K562 (cell line): ENCODE data around the gene NT5DC1. TPM values are rescaled to one million over a fixed set of nuclear protein-coding genes. Genes with fewer than 3 reads are reported as not detected.

ENCODE experiments used
- ATAC-seq: fragments of 200-7000 bp; cut with Tn5 transposase; 3 replicates; pipeline ENCODE4 v1.9.1; 2020; ENCODE audit warnings: moderate library complexity
- BruUV-seq: library from RNA; stranded (reverse); fragments of 400-500 nt; replicated peaks from 2 replicates; lab custom pipeline; 2021; lab: Mats Ljungman, UMichigan
- CTCF ChIA-PET: fragments of 300-600 bp; formaldehyde crosslinking; extraction: SDS; loops from one replicate; lab custom pipeline; 2021; ENCODE audit warnings: low intra/inter-chr PET ratio; lab: Yijun Ruan, JAX
- POLR2A ChIA-PET: fragments of 300-600, 350-650 bp; sonication (Branson Sonifier 250); formaldehyde crosslinking; extraction: SDS; loops from one replicate; lab custom pipeline; 2021; ENCODE audit warnings: antibody characterized with exemption, inconsistent platforms; lab: Yijun Ruan, JAX
- DNase-seq, 4 experiments: peaks; one replicate each; pipeline versions ENCODE4 v3.0.0 to v3.0.0-alpha.2; 2011 to 2018; ENCODE audit warnings: low spot score in 3 of 4, mixed read lengths in 3 of 4; ENCODE audit errors: extremely low read depth in 1 of 4
- FAIRE-seq: peaks from 2 replicates; lab custom pipeline; 2011; peaks lifted over from hg19 to GRCh38; lab: Jason Lieb, UNC
- H2AFZ ChIP-seq: 2 replicates; pipeline ENCODE4 v1.6.0; 2011; ENCODE audit warnings: low read depth, low read length, control low read depth, inconsistent platforms
- H3K27ac ChIP-seq: fragments of 200-600 bp; 3 replicates; pipeline ENCODE4 v1.8.0; 2011; ENCODE audit warnings: low read depth, mild to moderate bottlenecking, control low read depth, inconsistent platforms, low read length, moderate library complexity, mixed read lengths; ENCODE audit errors: extremely low read depth
- H3K27me3 ChIP-seq, 2 experiments: fragments of 300-600 bp in 1 of 2; 2 replicates in 1 of 2; 3 replicates in 1 of 2; pipeline versions ENCODE4 v1.6.0 to v1.8.0; 2011; ENCODE audit warnings: inconsistent platforms in 2 of 2, low read length in 2 of 2, mild to moderate bottlenecking in 1 of 2, mixed read lengths in 1 of 2, moderate library complexity in 1 of 2; ENCODE audit not compliant: control insufficient read depth in 2 of 2, insufficient read depth in 2 of 2
- H3K36me3 ChIP-seq: fragments of 300-600 bp; 3 replicates; pipeline ENCODE4 v1.8.0; 2011; ENCODE audit warnings: mild to moderate bottlenecking, low read length, inconsistent platforms; ENCODE audit not compliant: control insufficient read depth, insufficient read depth
- H3K4me1 ChIP-seq, 2 experiments: fragments of 200-600 bp in 1 of 2; replicated peaks in 1 of 2; 2 replicates in 1 of 2; 3 replicates in 1 of 2; pipeline versions ENCODE4 v1.5.1 to v1.8.0; 2011; ENCODE audit warnings: inconsistent platforms in 2 of 2, low read length in 2 of 2, mild to moderate bottlenecking in 1 of 2, mixed read lengths in 1 of 2, moderate library complexity in 1 of 2; ENCODE audit not compliant: control insufficient read depth in 2 of 2, insufficient read depth in 2 of 2
- H3K4me2 ChIP-seq: 2 replicates; pipeline ENCODE4 v1.6.1; 2011; ENCODE audit warnings: low read length, control low read depth, inconsistent platforms, mixed read lengths; ENCODE audit not compliant: insufficient read depth
- H3K4me3 ChIP-seq: fragments of 200-600 bp; sonication (generic), shearing (Covaris generic); 2 replicates; pipeline ENCODE4 v1.5.1; 2016; ENCODE audit warnings: control low read depth, inconsistent platforms
- H3K79me2 ChIP-seq: fragments of 200-600 bp; 3 replicates; pipeline ENCODE4 v1.8.0; 2011; ENCODE audit warnings: low read length, inconsistent platforms; ENCODE audit not compliant: control insufficient read depth, insufficient read depth
- H3K9ac ChIP-seq, 2 experiments: 2 replicates each; pipeline versions ENCODE4 v1.6.0 to v1.6.1; 2011; ENCODE audit warnings: low read depth in 2 of 2, low read length in 2 of 2, control low read depth in 1 of 2, inconsistent platforms in 1 of 2, mild to moderate bottlenecking in 1 of 2, mixed read lengths in 1 of 2; ENCODE audit not compliant: insufficient read depth in 1 of 2
- H3K9me1 ChIP-seq: one replicate; pipeline ENCODE4 v1.6.0; 2011; ENCODE audit warnings: inconsistent platforms, mild to moderate bottlenecking, low read length, moderate library complexity; ENCODE audit not compliant: control insufficient read depth, insufficient read depth
- H3K9me3 ChIP-seq: replicated peaks from 2 replicates; pipeline ENCODE4 v1.5.1; 2011; ENCODE audit warnings: low read depth, low read length, inconsistent platforms; ENCODE audit not compliant: control insufficient read depth, insufficient read depth
- H4K20me1 ChIP-seq: replicated peaks from 2 replicates; pipeline ENCODE4 v1.6.1; 2011; ENCODE audit warnings: low read length, inconsistent platforms, mixed read lengths; ENCODE audit not compliant: control insufficient read depth, insufficient read depth
- BACH1 ChIP-seq: fragments of 200-800 bp; sonication (Bioruptor generic); IDR thresholded peaks from 2 replicates; pipeline ENCODE4 v1.6.1; 2016; ENCODE audit warnings: missing genetic modification characterization, missing compliant biosample characterization
- EP300 ChIP-seq: IDR thresholded peaks from 2 replicates; pipeline ENCODE4 v1.6.1; 2012; ENCODE audit warnings: low read length, improper control_type of control experiment
- FOXP1 ChIP-seq: sonication (generic); formaldehyde crosslinking; IDR thresholded peaks from 2 replicates; pipeline ENCODE4 v1.8.0; 2022; ENCODE audit warnings: mild to moderate bottlenecking, missing genetic modification reagents
- KDM1A ChIP-seq, 2 experiments: fragments of 450-650 bp; IDR thresholded peaks; 2 replicates each; pipeline ENCODE4 v1.6.1; 2016; ENCODE audit warnings: mild to moderate bottlenecking in 2 of 2
- MED1 ChIP-seq: sonication (generic); formaldehyde crosslinking; IDR thresholded peaks from 2 replicates; pipeline ENCODE4 v1.8.1; 2023; ENCODE audit warnings: missing genetic modification reagents, borderline replicate concordance
- MYC ChIP-seq, 2 experiments: fragments of 250-450 bp in 1 of 2; sonication (Bioruptor Pico) in 1 of 2; IDR thresholded peaks; 2 replicates each; pipeline versions ENCODE4 v1.5.1 to v1.6.1; 2012 to 2021; ENCODE audit warnings: low read depth in 2 of 2, borderline replicate concordance in 1 of 2, improper control_type of control experiment in 1 of 2, low read length in 1 of 2, mild to moderate bottlenecking in 1 of 2, moderate library complexity in 1 of 2
- NR3C1 ChIP-seq: sonication (generic); formaldehyde crosslinking; IDR thresholded peaks from 2 replicates; pipeline ENCODE4 v1.8.1; 2022; ENCODE audit warnings: missing genetic modification reagents
- NUFIP1 ChIP-seq: fragments of 450-650 bp; IDR thresholded peaks from 2 replicates; pipeline ENCODE4 v1.6.1; 2018; ENCODE audit not compliant: partially characterized antibody
- POU5F1 ChIP-seq: fragments of 150-350 bp; IDR thresholded peaks from 2 replicates; pipeline ENCODE4 v1.6.1; 2014; ENCODE audit warnings: borderline replicate concordance, low read length, low read depth, mild to moderate bottlenecking; ENCODE audit not compliant: partially characterized antibody
- RBM22 ChIP-seq: fragments of 200-400 bp; formaldehyde crosslinking; IDR thresholded peaks from 2 replicates; pipeline ENCODE4 v1.6.1; 2018; ENCODE audit warnings: low read length, low read depth; ENCODE audit not compliant: poor library complexity, severe bottlenecking
- RNF2 ChIP-seq: sonication (generic); IDR thresholded peaks from 2 replicates; pipeline ENCODE4 v1.6.1; 2016
- TBL1XR1 ChIP-seq, 2 experiments: IDR thresholded peaks; 2 replicates each; pipeline ENCODE4 v1.6.1; 2012; ENCODE audit warnings: improper control_type of control experiment in 2 of 2, low read length in 2 of 2, mild to moderate bottlenecking in 1 of 2
- TCF7 ChIP-seq: sonication (generic); IDR thresholded peaks from 2 replicates; pipeline ENCODE4 v1.6.1; 2016; ENCODE audit warnings: antibody characterized with exemption, borderline replicate concordance
- TFAM ChIP-seq: fragments of 250-450 bp; sonication (Bioruptor Pico); conservative IDR thresholded peaks from 2 replicates; pipeline ENCODE4 v1.5.0; 2021; ENCODE audit warnings: mild to moderate bottlenecking, moderate library complexity
- TGIF2 ChIP-seq: sonication (generic); formaldehyde crosslinking; IDR thresholded peaks from 2 replicates; pipeline ENCODE4 v1.8.1; 2022; ENCODE audit warnings: mild to moderate bottlenecking, missing genetic modification reagents, moderate library complexity
- XRCC3 ChIP-seq: fragments of 450-650 bp; IDR thresholded peaks from 2 replicates; pipeline ENCODE4 v1.6.1; 2017; ENCODE audit warnings: mild to moderate bottlenecking, moderate library complexity
- ZEB2 ChIP-seq: fragments of 450-650 bp; IDR thresholded peaks from 2 replicates; pipeline ENCODE4 v1.6.1; 2016
- ZFPM2 ChIP-seq: fragments of 250-450 bp; sonication (Bioruptor Pico); IDR thresholded peaks from 2 replicates; pipeline ENCODE4 v1.5.1; 2022; ENCODE audit warnings: mild to moderate bottlenecking
- ZNF121 ChIP-seq: sonication (generic); formaldehyde crosslinking; conservative IDR thresholded peaks from 2 replicates; pipeline ENCODE4 v1.8.0; 2022; ENCODE audit warnings: missing genetic modification reagents
- ZNF146 ChIP-seq: IDR thresholded peaks from one replicate; pipeline ENCODE4 v1.6.1; 2018; ENCODE audit warnings: missing compliant biosample characterization; ENCODE audit not compliant: unreplicated experiment
- ZNF263 ChIP-seq: sonication (generic); formaldehyde crosslinking; IDR thresholded peaks from 2 replicates; pipeline ENCODE4 v1.8.0; 2022; ENCODE audit warnings: mild to moderate bottlenecking, missing genetic modification reagents, borderline replicate concordance
- WGBS: fragments of 100-300 bp; shearing (Covaris generic); methylation state at CpG from one replicate; pipeline ENCODE4 v1.1.6; 2016; ENCODE audit warnings: low coverage, mixed read lengths; ENCODE audit not compliant: insufficient coverage; ENCODE audit errors: missing lambda C conversion rate; 5-methylcytosine and 5-hydroxymethylcytosine counted together
- in situ Hi-C: fragments of 300-500 bp; cut with MboI; formaldehyde crosslinking; loops from 4 replicates; pipeline ENCODE4 v1.15.0; 2018; ENCODE audit warnings: inconsistent platforms, mixed read lengths
- intact Hi-C: fragments of 100-400 bp; cut with micrococcal nuclease; formaldehyde crosslinking; loops from 2 replicates; pipeline ENCODE4 v1.14.2; 2022
- polyA plus RNA-seq, 8 experiments: library from polyadenylated mRNA; depleted of rRNA in 4 of 8; stranded (reverse) in 5 of 8; unstranded in 3 of 8; fragments of >200 nt; fragmentation: Nextera tagmentation in 2 of 8; fragmentation: Illumina TruSeq in 1 of 8; extraction: Ambion mirVana in 2 of 8; extraction: Trizol in 1 of 8; gene quantifications; 2 replicates each; pipeline versions ENCODE4 v1.2.1 to v1.2.3, GENCODE V29; 2011 to 2014; ENCODE audit warnings: inconsistent platforms in 1 of 8, missing spikeins in 1 of 8
- total RNA-seq, 7 experiments: library from RNA; depleted of rRNA in 6 of 7; stranded (reverse); fragments of >200 nt in 6 of 7; fragmentation: Illumina TruSeq in 2 of 7; extraction: Trizol in 2 of 7; gene quantifications; 2 replicates each; pipeline versions ENCODE4 v1.2.1 to v1.2.3, GENCODE V29; 2011 to 2021; ENCODE audit warnings: low replicate concordance in 1 of 7
- TF ChIP-seq, protein P1 (sequence below): sonication (generic); formaldehyde crosslinking; IDR thresholded peaks from 2 replicates; pipeline ENCODE4 v1.8.1; 2023; ENCODE audit warnings: mild to moderate bottlenecking, missing genetic modification reagents
- TF ChIP-seq, protein P2 (sequence below): IDR thresholded peaks from 3 replicates; pipeline ENCODE4 v1.6.1; 2011; ENCODE audit warnings: borderline replicate concordance, mild to moderate bottlenecking; ENCODE audit not compliant: insufficient read length, insufficient read depth
- TF ChIP-seq, protein P3 (sequence below): fragments of 250-450 bp; sonication (Bioruptor Pico); IDR thresholded peaks from 2 replicates; pipeline ENCODE4 v1.8.0; 2022; ENCODE audit warnings: moderate library complexity, mild to moderate bottlenecking, inconsistent platforms

The NT5DC1 gene
- total and polyA plus RNA-seq, 9 of the 15 experiments (the other 6 are each of a cell fraction or from before 2014, with no cell fraction given), result 4.9 to 28.5 (median 16.3) TPM

DNA sequence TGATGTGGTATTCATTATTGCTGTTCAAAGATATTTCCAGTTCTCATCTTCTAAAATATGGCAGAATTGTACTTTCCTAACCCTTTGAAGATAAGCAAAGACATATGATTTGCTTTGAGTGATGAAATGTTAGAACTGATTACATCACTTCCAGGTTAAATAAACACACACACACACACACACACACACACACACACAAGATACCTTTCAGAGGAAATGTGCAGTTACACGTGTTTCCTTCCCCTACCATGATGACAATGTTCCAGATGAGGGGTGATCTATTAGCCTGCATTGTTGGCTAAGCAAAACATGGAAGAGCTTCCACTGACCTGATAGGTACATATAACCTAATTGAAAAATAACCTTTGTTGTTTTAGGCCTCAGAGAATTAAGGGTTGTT, 28.3 kb upstream of the NT5DC1 start:
- no TSS peak for BruUV-seq
- H3K4me1 ChIP-seq, result no peaks in the 10 kb centered on the region
- H4K20me1 ChIP-seq, result no peaks in the 10 kb centered on the region
- FAIRE-seq, result no peak
- ChIA-PET CTCF (no interaction called here), POLR2A (no interaction called here)
- no peak overlapping the region for H3K4me2 ChIP-seq
- H3K9ac ChIP-seq, result no peak overlapping the region
- H3K79me2 ChIP-seq, result no peaks in the 10 kb centered on the region
- in situ Hi-C loops, result no loop called here
- no peaks in the 10 kb centered on the region for H3K9me3 ChIP-seq
- no peak for ATAC-seq
- H3K4me3 ChIP-seq, result no peak overlapping the region
- H3K9me1 ChIP-seq, result no peaks in the 10 kb centered on the region
- H3K27ac ChIP-seq, result no peak overlapping the region
- H3K36me3 ChIP-seq, result no peaks in the 10 kb centered on the region
- intact Hi-C loops, result no loop called here
- 0% methylated on average over 1 of the region's 1 CpG for WGBS
- no peak for DNase-seq
- no peaks in the 10 kb centered on the region for H3K27me3 ChIP-seq
- no peak overlapping the region for H2AFZ ChIP-seq
- TF ChIP-seq MED1 (CRISPR knock-in tag) (no peak), ZEB2 (peak; percentile 55; the same call in 1 of the 2 replicates), TCF7 (no peak), RBM22 (no peak), NUFIP1 (no peak), EP300 (peak; percentile 30; the same call in 1 of the 2 replicates), MYC (IDR thresholded peaks at IDR 0.05; ENCODE audit: low read depth, low read length) (peak; percentile 66), MYC (CRISPR knock-in tag; IDR thresholded peaks at IDR 0.05; ENCODE audit: borderline replicate concordance, low read depth) (no peak), XRCC3 (no peak), ZNF146 (no peak), TBL1XR1 (IDR thresholded peaks at IDR 0.05; ENCODE audit: low read length in 2 of 2) (no peak), RNF2 (no peak), NR3C1 (CRISPR knock-in tag) (no peak), BACH1 (tag) (no peak; the same call in 1 of the 2 replicates), TFAM (CRISPR knock-in tag) (no peak), KDM1A (IDR thresholded peaks at IDR 0.05) (no peak), ZNF263 (no peak), TGIF2 (no peak), ZNF121 (CRISPR knock-in tag) (no peak), POU5F1 (no peak), FOXP1 (no peak), ZFPM2 (no peak)
- TF ChIP-seq, protein P1, sequence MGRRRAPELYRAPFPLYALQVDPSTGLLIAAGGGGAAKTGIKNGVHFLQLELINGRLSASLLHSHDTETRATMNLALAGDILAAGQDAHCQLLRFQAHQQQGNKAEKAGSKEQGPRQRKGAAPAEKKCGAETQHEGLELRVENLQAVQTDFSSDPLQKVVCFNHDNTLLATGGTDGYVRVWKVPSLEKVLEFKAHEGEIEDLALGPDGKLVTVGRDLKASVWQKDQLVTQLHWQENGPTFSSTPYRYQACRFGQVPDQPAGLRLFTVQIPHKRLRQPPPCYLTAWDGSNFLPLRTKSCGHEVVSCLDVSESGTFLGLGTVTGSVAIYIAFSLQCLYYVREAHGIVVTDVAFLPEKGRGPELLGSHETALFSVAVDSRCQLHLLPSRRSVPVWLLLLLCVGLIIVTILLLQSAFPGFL (CRISPR knock-in tag), result no peak
- TF ChIP-seq, protein P2, sequence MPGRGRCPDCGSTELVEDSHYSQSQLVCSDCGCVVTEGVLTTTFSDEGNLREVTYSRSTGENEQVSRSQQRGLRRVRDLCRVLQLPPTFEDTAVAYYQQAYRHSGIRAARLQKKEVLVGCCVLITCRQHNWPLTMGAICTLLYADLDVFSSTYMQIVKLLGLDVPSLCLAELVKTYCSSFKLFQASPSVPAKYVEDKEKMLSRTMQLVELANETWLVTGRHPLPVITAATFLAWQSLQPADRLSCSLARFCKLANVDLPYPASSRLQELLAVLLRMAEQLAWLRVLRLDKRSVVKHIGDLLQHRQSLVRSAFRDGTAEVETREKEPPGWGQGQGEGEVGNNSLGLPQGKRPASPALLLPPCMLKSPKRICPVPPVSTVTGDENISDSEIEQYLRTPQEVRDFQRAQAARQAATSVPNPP, result no peak
- TF ChIP-seq, protein P3, sequence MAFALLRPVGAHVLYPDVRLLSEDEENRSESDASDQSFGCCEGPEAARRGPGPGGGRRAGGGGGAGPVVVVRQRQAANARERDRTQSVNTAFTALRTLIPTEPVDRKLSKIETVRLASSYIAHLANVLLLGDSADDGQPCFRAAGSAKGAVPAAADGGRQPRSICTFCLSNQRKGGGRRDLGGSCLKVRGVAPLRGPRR (CRISPR knock-in tag), result no peak
